GM12878 (cell line): ENCODE measurements around the gene SOBP. TPM values are rescaled to one million over a fixed set of nuclear protein-coding genes. Genes with fewer than 3 reads are reported as not detected.

Source experiments
- ATAC-seq: fragments of 200-7000 bp; cut with Tn5 transposase; 3 replicates; pipeline ENCODE4 v1.9.1; 2020; ENCODE audit warnings: mild to moderate bottlenecking, moderate library complexity
- BruUV-seq: library from RNA; stranded (reverse); fragments of 400-500 nt; replicated peaks from 2 replicates; lab custom pipeline; 2021; lab: Mats Ljungman, UMichigan
- CTCF ChIA-PET: fragments of 300-600 bp; sonication (Branson Sonifier 250); formaldehyde crosslinking; extraction: SDS; loops from one replicate; lab custom pipeline; 2021; ENCODE audit warnings: inconsistent platforms; lab: Yijun Ruan, JAX
- POLR2A ChIA-PET: fragments of 350-600 bp; formaldehyde crosslinking; extraction: SDS; loops from one replicate; lab custom pipeline; 2021; ENCODE audit warnings: inconsistent platforms; lab: Charles Lee
- RAD21 ChIA-PET: fragments of 300-600 bp; sonication (Branson Sonifier 250); formaldehyde crosslinking; loops from one replicate; lab custom pipeline; 2023; ENCODE audit warnings: antibody characterized with exemption; ENCODE audit not compliant: unreplicated experiment; lab: Charles Lee
- SMC1A ChIA-PET: fragments of 300-600 bp; sonication (Branson Sonifier 250); formaldehyde crosslinking; loops from one replicate; lab custom pipeline; 2023; ENCODE audit not compliant: unreplicated experiment, uncharacterized antibody; lab: Charles Lee
- DNase-seq: peaks from one replicate; pipeline ENCODE4 v3.0.0-alpha.2; 2011; ENCODE audit warnings: low read depth, low spot score
- FAIRE-seq: peaks from 3 replicates; lab custom pipeline; 2011; peaks lifted over from hg19 to GRCh38; lab: Jason Lieb, UNC
- H2AFZ ChIP-seq: 2 replicates; pipeline ENCODE4 v1.6.0; 2011; ENCODE audit warnings: low read depth, low read length, control low read depth; ENCODE audit not compliant: control insufficient read depth
- H3K27ac ChIP-seq: 2 replicates; pipeline ENCODE4 v1.5.1; 2011; ENCODE audit warnings: control low read depth; ENCODE audit not compliant: control insufficient read depth, insufficient read depth
- H3K27me3 ChIP-seq, 2 experiments: replicated peaks in 1 of 2; 2 replicates each; pipeline versions ENCODE4 v1.6.0 to v1.6.1; 2011; ENCODE audit warnings: low read length in 1 of 2; ENCODE audit not compliant: control insufficient read depth in 2 of 2, insufficient read depth in 2 of 2
- H3K36me3 ChIP-seq, 2 experiments: 2 replicates each; pipeline ENCODE4 v1.5.1; 2011; ENCODE audit warnings: low read length in 1 of 2; ENCODE audit not compliant: control insufficient read depth in 2 of 2, insufficient read depth in 2 of 2
- H3K4me1 ChIP-seq: 2 replicates; pipeline ENCODE4 v1.6.1; 2011; ENCODE audit warnings: mild to moderate bottlenecking, low read length, moderate library complexity, mixed read lengths; ENCODE audit not compliant: control insufficient read depth, insufficient read depth
- H3K4me2 ChIP-seq: 2 replicates; pipeline ENCODE4 v1.6.0; 2011; ENCODE audit warnings: control low read depth; ENCODE audit not compliant: control insufficient read depth, insufficient read depth
- H3K4me3 ChIP-seq: fragments of 200-600 bp; sonication (generic); 2 replicates; pipeline ENCODE4 v1.5.1; 2016
- H3K79me2 ChIP-seq: 2 replicates; pipeline ENCODE4 v1.6.0; 2011; ENCODE audit warnings: low read length; ENCODE audit not compliant: control insufficient read depth, insufficient read depth
- H3K9ac ChIP-seq: 2 replicates; pipeline ENCODE4 v1.8.0; 2011; ENCODE audit warnings: low read length, control low read depth, mixed read lengths; ENCODE audit not compliant: control insufficient read depth, insufficient read depth
- H3K9me3 ChIP-seq: replicated peaks from 3 replicates; pipeline ENCODE4 v1.5.1; 2011; ENCODE audit warnings: mild to moderate bottlenecking, low read length; ENCODE audit not compliant: control insufficient read depth, insufficient read depth
- H4K20me1 ChIP-seq: 2 replicates; pipeline ENCODE4 v1.6.0; 2011; ENCODE audit not compliant: control insufficient read depth, insufficient read depth
- CTCF ChIP-seq, 3 experiments: IDR thresholded peaks in 2 of 3; conservative IDR thresholded peaks in 1 of 3; 2 replicates each; pipeline ENCODE4 v1.5.1; 2011; ENCODE audit warnings: low read depth in 3 of 3, low read length in 3 of 3, mild to moderate bottlenecking in 3 of 3, control low read depth in 2 of 3, moderate library complexity in 2 of 3, inconsistent platforms in 1 of 3, mixed read lengths in 1 of 3; ENCODE audit not compliant: control insufficient read depth in 2 of 3, insufficient read depth in 1 of 3; ENCODE audit errors: extremely low read depth in 1 of 3
- EP300 ChIP-seq, 2 experiments: fragments of 150-350 bp in 1 of 2; IDR thresholded peaks; 2 replicates each; pipeline ENCODE4 v1.6.1; 2011 to 2012; ENCODE audit warnings: low read depth in 2 of 2, low read length in 2 of 2, borderline replicate concordance in 1 of 2, improper control_type of control experiment in 1 of 2, inconsistent platforms in 1 of 2; ENCODE audit not compliant: control insufficient read depth in 1 of 2
- MYB ChIP-seq: fragments of 150-350 bp; IDR thresholded peaks from 2 replicates; pipeline ENCODE4 v1.6.1; 2014; ENCODE audit warnings: mild to moderate bottlenecking, low read depth, low read length, borderline replicate concordance
- NFYB ChIP-seq: IDR thresholded peaks from 2 replicates; pipeline ENCODE4 v1.6.1; 2011; ENCODE audit warnings: low read depth, mild to moderate bottlenecking, low read length, improper control_type of control experiment, moderate library complexity; ENCODE audit not compliant: insufficient read depth
- SUZ12 ChIP-seq: fragments of 200-600 bp; sonication (generic); IDR thresholded peaks from one replicate; pipeline ENCODE4 v1.6.1; 2018; ENCODE audit warnings: antibody characterized with exemption, mild to moderate bottlenecking; ENCODE audit not compliant: unreplicated experiment
- WGBS: methylation state at CpG from one replicate; pipeline ENCODE4 v1.1.6; 2016; ENCODE audit warnings: low lambda C conversion rate; ENCODE audit not compliant: insufficient replicate concordance, insufficient coverage; ENCODE audit errors: missing lambda C conversion rate; 5-methylcytosine and 5-hydroxymethylcytosine counted together
- in situ Hi-C: fragments of 300-500 bp; cut with MboI; formaldehyde crosslinking; loops from 9 replicates; pipeline ENCODE4 v1.14.3; 2018; ENCODE audit warnings: mixed read lengths
- intact Hi-C: fragments of 100-400 bp; cut with micrococcal nuclease; formaldehyde crosslinking; loops from one replicate; pipeline ENCODE4 v1.14.2; 2022; ENCODE audit not compliant: unreplicated experiment
- polyA plus RNA-seq, 11 experiments: library from polyadenylated mRNA; depleted of rRNA in 4 of 11; unstranded in 6 of 11; stranded (reverse) in 5 of 11; fragments of >200 nt; fragmentation: Nextera tagmentation in 4 of 11; fragmentation: Illumina TruSeq in 1 of 11; extraction: Ambion mirVana in 4 of 11; extraction: Trizol in 1 of 11; gene quantifications; 1 replicate in 1 of 11; 2 replicates in 10 of 11; pipeline versions ENCODE4 v1.2.1 to v1.2.3, GENCODE V29; 2011 to 2016; ENCODE audit warnings: inconsistent platforms in 2 of 11, missing spikeins in 2 of 11, low read depth in 1 of 11
- total RNA-seq, 4 experiments: library from RNA; depleted of rRNA in 3 of 4; stranded (reverse); fragments of >200 nt in 3 of 4; fragmentation: Illumina TruSeq in 1 of 4; extraction: Trizol in 1 of 4; gene quantifications; 2 replicates each; pipeline versions ENCODE4 v1.2.1 to v1.2.3, GENCODE V29; 2013 to 2021
- TF ChIP-seq, protein P1 (sequence below): IDR thresholded peaks from 2 replicates; pipeline ENCODE4 v1.6.1; 2012; ENCODE audit warnings: low read depth, low read length, improper control_type of control experiment
- TF ChIP-seq, protein P2 (sequence below): fragments of 150-350 bp; IDR thresholded peaks from 2 replicates; pipeline ENCODE4 v1.6.1; 2016; ENCODE audit warnings: low read depth, low read length
- TF ChIP-seq, protein P3 (sequence below): fragments of 450-650 bp; IDR thresholded peaks from 2 replicates; pipeline ENCODE4 v1.6.1; 2017; ENCODE audit warnings: mild to moderate bottlenecking, moderate library complexity

The SOBP gene
- total and polyA plus RNA-seq, 10 of the 15 experiments (the other 5 are each of a cell fraction or from before 2014, with no cell fraction given) = 0.49 to 1.9 (median 0.78) TPM

DNA sequence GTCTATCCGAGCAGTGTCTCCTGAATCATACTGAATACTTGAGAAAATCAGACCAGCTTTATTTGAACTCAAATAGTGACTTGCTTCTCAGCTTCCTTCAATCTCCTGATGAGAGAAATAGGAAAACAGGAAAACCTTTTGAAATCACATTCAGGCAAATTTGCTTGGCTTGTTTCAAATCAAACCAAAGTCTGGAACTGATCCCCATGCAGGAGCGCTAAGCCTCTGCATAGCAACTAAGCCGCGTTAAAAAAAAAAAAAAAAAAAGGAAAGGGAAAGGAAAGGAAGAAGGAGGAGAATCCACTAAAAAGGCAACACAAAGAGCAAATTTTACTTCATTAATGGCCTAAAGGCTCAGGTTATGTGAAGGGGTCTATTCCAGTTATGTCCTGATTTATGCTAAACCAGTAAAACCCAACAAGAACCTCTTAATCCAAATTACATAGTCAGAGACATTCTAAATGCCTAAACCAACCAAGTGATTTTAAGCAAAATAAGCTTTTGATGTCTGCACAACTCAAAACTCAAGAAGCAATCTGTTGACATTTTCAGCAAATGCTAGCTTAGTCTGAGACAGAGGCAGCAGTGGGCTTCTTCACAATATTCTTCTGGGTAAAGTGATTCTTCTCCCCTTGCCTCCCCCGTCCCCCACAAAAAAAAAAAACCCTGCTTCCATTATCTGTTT, 112.5 kb downstream of the SOBP start:
- H3K27ac ChIP-seq = no peak overlapping the region
- H3K4me1 ChIP-seq = no peaks in the 10 kb centered on the region
- no peak for FAIRE-seq
- H3K4me2 ChIP-seq = no peak overlapping the region
- SMC1A ChIA-PET = interaction anchor here (0.9 to 1.1 kb wide), 3 partner anchors 9 to 25 kb away, joined by 3 to 7 read pairs (median 5); no protein-coding TSS in a partner anchor
- DNase-seq = no peak
- RAD21 ChIA-PET = interaction anchor here (1.0 kb wide), 1 partner anchor 72 kb away, joined by 4 read pairs; no protein-coding TSS in a partner anchor
- WGBS = 29% methylated on average over 3 of the region's 5 CpGs
- no peaks in the 10 kb centered on the region; a peak in 1 of 4 replicates for H3K27me3 ChIP-seq
- in situ Hi-C loops (no loop called here), intact Hi-C loops (no loop called here)
- H4K20me1 ChIP-seq = no peaks in the 10 kb centered on the region
- no TSS peak for BruUV-seq
- POLR2A ChIA-PET = no interaction called here
- no peaks in the 10 kb centered on the region for H3K9me3 ChIP-seq
- no peak overlapping the region for H2AFZ ChIP-seq
- H3K79me2 ChIP-seq = no peaks in the 10 kb centered on the region
- no peak for ATAC-seq
- H3K4me3 ChIP-seq = no peak overlapping the region
- no peaks in the 10 kb centered on the region for H3K36me3 ChIP-seq
- no peak overlapping the region for H3K9ac ChIP-seq
- CTCF ChIA-PET = interaction anchor here (0.6 kb wide), 2 partner anchors 18 to 30 kb away, joined by 3 read pairs; no protein-coding TSS in a partner anchor
- TF ChIP-seq NFYB (no peak), MYB (no peak), SUZ12 (no peak), CTCF (IDR thresholded peaks at IDR 0.05 in 2 of 3, conservative IDR thresholded peaks at IDR 0.05 in 1 of 3; ENCODE audit: control insufficient read depth in 2 of 3, extremely low read depth in 1 of 3, insufficient read depth in 1 of 3, low read depth in 3 of 3, low read length in 3 of 3) (no peak), EP300 (IDR thresholded peaks at IDR 0.05; ENCODE audit: borderline replicate concordance in 1 of 2, control insufficient read depth in 1 of 2, low read depth in 2 of 2, low read length in 2 of 2) (no peak)
- TF ChIP-seq, protein P1, sequence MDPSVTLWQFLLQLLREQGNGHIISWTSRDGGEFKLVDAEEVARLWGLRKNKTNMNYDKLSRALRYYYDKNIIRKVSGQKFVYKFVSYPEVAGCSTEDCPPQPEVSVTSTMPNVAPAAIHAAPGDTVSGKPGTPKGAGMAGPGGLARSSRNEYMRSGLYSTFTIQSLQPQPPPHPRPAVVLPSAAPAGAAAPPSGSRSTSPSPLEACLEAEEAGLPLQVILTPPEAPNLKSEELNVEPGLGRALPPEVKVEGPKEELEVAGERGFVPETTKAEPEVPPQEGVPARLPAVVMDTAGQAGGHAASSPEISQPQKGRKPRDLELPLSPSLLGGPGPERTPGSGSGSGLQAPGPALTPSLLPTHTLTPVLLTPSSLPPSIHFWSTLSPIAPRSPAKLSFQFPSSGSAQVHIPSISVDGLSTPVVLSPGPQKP = no peak
- TF ChIP-seq, protein P2, sequence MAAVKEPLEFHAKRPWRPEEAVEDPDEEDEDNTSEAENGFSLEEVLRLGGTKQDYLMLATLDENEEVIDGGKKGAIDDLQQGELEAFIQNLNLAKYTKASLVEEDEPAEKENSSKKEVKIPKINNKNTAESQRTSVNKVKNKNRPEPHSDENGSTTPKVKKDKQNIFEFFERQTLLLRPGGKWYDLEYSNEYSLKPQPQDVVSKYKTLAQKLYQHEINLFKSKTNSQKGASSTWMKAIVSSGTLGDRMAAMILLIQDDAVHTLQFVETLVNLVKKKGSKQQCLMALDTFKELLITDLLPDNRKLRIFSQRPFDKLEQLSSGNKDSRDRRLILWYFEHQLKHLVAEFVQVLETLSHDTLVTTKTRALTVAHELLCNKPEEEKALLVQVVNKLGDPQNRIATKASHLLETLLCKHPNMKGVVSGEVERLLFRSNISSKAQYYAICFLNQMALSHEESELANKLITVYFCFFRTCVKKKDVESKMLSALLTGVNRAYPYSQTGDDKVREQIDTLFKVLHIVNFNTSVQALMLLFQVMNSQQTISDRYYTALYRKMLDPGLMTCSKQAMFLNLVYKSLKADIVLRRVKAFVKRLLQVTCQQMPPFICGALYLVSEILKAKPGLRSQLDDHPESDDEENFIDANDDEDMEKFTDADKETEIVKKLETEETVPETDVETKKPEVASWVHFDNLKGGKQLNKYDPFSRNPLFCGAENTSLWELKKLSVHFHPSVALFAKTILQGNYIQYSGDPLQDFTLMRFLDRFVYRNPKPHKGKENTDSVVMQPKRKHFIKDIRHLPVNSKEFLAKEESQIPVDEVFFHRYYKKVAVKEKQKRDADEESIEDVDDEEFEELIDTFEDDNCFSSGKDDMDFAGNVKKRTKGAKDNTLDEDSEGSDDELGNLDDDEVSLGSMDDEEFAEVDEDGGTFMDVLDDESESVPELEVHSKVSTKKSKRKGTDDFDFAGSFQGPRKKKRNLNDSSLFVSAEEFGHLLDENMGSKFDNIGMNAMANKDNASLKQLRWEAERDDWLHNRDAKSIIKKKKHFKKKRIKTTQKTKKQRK = no peak
- TF ChIP-seq, protein P3, sequence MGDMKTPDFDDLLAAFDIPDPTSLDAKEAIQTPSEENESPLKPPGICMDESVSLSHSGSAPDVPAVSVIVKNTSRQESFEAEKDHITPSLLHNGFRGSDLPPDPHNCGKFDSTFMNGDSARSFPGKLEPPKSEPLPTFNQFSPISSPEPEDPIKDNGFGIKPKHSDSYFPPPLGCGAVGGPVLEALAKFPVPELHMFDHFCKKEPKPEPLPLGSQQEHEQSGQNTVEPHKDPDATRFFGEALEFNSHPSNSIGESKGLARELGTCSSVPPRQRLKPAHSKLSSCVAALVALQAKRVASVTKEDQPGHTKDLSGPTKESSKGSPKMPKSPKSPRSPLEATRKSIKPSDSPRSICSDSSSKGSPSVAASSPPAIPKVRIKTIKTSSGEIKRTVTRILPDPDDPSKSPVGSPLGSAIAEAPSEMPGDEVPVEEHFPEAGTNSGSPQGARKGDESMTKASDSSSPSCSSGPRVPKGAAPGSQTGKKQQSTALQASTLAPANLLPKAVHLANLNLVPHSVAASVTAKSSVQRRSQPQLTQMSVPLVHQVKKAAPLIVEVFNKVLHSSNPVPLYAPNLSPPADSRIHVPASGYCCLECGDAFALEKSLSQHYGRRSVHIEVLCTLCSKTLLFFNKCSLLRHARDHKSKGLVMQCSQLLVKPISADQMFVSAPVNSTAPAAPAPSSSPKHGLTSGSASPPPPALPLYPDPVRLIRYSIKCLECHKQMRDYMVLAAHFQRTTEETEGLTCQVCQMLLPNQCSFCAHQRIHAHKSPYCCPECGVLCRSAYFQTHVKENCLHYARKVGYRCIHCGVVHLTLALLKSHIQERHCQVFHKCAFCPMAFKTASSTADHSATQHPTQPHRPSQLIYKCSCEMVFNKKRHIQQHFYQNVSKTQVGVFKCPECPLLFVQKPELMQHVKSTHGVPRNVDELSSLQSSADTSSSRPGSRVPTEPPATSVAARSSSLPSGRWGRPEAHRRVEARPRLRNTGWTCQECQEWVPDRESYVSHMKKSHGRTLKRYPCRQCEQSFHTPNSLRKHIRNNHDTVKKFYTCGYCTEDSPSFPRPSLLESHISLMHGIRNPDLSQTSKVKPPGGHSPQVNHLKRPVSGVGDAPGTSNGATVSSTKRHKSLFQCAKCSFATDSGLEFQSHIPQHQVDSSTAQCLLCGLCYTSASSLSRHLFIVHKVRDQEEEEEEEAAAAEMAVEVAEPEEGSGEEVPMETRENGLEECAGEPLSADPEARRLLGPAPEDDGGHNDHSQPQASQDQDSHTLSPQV = no peak
